Bladder microvascular endothelial cell (primary cell): ENCODE measurements around the gene SLC2A11. TPM values are rescaled to one million over a fixed set of nuclear protein-coding genes. Genes with fewer than 3 reads are reported as not detected.

Source experiments
- total RNA-seq: library from RNA; depleted of rRNA; stranded (reverse); fragments of >200 nt; gene quantifications from 2 replicates; pipeline ENCODE4 v1.2.3, GENCODE V29; 2014

The SLC2A11 gene, protein sequence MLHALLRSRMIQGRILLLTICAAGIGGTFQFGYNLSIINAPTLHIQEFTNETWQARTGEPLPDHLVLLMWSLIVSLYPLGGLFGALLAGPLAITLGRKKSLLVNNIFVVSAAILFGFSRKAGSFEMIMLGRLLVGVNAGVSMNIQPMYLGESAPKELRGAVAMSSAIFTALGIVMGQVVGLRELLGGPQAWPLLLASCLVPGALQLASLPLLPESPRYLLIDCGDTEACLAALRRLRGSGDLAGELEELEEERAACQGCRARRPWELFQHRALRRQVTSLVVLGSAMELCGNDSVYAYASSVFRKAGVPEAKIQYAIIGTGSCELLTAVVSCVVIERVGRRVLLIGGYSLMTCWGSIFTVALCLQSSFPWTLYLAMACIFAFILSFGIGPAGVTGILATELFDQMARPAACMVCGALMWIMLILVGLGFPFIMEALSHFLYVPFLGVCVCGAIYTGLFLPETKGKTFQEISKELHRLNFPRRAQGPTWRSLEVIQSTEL
- total RNA-seq: 2.8 and 7.9 TPM in 2 replicates

DNA sequence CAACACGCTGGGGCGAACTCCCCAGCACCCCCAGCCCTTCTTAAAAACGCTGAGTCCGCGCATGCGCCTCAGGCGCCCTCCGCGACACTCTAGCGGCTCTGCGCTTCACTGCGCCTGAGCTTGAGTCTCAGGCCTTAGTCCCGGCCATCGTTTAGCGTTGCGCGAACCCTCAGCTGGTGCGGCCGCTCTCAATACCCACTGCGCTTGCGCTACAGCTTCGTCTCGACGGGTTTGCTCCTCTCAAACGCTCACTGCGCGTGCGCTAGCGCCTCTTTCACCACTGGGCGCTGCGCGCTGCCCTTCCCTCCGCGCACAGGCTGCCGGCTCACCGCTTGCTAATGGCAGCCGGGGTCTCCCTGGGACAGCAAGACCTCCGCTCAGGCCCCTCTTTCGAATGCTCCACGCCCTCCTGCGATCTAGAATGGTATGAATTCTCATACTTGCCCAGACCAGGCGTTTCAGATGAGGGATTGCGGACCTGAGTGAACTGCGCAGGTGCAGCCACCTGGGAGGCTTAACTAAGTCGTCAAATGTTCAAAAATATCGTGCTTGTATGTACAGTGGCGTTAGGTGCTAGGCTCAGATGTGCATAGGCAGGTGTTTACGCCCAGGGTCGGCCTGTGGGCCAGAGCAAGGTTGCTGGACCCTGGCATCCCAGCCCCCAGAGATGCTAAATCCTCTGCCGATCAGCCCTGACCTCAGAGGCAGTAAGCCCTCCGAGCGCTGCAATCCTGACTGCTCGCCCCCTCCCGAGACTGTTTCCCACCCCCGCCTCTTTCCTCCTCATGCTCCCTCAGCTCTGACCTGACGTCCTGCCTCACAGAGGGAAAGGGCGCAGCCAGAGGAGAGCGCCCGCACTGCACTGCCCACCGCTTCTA, at the start of gene SLC2A11:
Gene SLC2A11, plus strand, starts transcription at position 270 of the 878 bp plus-strand sequence. Its CDS starts 125 bp downstream, at position 395.

DNA sequence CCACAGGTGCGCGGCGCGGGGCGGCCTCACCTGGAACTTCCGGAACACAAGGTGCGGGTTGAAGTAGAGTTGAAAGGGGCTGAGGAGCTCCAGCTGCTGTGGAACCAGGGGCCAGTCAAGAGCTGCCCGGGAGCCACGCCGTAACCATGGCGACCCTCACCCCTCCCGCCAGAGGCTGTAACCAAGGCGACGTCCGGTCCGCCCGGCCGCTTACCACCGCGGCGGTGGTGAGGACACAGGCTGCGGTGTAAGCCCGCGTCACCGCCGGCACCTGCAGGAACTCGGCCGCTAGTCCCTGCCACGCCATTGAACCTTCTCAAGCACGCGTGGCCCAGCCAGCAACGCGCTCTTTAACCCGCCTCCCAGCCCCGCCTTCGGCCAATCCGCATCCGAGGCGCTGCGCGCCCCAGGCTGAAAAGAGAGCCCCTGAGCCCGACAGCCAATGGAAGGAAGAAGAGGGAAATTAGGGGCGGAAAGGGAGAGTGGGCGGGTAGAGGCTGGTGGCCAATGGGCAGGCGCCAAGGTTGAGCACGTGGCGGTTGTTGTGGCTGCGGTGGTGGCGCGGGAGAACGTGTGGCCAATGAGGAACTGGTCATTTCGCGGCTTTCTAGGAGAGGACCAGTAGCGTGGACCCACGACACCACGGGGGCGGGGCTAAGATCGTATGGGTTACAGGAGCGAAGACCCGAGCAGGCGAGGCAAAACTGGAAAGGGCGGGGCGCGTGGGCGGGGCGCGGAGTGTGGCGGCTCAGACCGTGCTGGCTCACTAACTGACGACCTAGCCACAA, 18.8 kb upstream of the SLC2A11 start, which contains the start of gene DERL3:
Gene DERL3, minus strand, starts transcription at position 326 of the 788 bp plus-strand sequence. Its CDS starts 19 bp downstream, at position 307.

DNA sequence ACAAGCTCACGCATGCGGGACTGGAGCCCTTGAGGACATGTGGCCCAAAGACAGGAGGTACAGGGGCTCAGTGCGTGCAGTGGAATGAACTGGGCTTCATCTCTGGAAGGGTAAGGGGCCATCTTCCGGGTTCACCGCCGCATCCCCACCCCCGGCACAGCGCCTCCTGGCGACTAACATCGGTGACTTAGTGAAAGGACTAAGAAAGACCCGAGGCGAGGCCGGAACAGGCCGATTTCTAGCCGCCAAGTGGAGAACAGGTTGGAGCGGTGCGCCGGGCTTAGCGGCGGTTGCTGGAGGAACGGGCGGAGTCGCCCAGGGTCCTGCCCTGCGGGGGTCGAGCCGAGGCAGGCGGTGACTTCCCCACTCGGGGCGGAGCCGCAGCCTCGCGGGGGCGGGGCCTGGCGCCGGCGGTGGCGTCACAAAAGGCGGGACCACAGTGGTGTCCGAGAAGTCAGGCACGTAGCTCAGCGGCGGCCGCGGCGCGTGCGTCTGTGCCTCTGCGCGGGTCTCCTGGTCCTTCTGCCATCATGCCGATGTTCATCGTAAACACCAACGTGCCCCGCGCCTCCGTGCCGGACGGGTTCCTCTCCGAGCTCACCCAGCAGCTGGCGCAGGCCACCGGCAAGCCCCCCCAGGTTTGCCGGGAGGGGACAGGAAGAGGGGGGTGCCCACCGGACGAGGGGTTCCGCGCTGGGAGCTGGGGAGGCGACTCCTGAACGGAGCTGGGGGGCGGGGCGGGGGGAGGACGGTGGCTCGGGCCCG, 36.5 kb downstream of the SLC2A11 start, which contains the start of gene MIF:
Gene MIF, plus strand, starts transcription at position 439 of the 765 bp plus-strand sequence. Its CDS starts 92 bp downstream, at position 531.

Other genes starting within 250 kb of the SLC2A11 start
- gene DRICH1, start 225.6 kb upstream of the SLC2A11 start, total RNA-seq: 0.06 TPM in 1 of 2 replicates, not detected in the other
- gene RGL4, start 166.9 kb upstream of the SLC2A11 start, total RNA-seq: not detected in 2 replicates
- gene ZNF70, start 106.8 kb upstream of the SLC2A11 start, total RNA-seq: 1.1 and 3.1 TPM in 2 replicates
- not detected in 2 replicates for gene VPREB3, start 103.5 kb upstream of the SLC2A11 start, total RNA-seq
- 0.13 and 0.81 TPM in 2 replicates for gene C22orf15, start 94.9 kb upstream of the SLC2A11 start, total RNA-seq
- gene CHCHD10, start 89.9 kb upstream of the SLC2A11 start, total RNA-seq: 2.8 and 5.4 TPM in 2 replicates
- 1.9 and 8.6 TPM in 2 replicates for gene MMP11, start 85.0 kb upstream of the SLC2A11 start, total RNA-seq
- 17.0 and 26.8 TPM in 2 replicates for gene SMARCB1, start 70.9 kb upstream of the SLC2A11 start, total RNA-seq
- gene DERL3, start 18.9 kb upstream of the SLC2A11 start, total RNA-seq: 0.38 and 0.49 TPM in 2 replicates
- 164 and 291 TPM in 2 replicates for gene MIF, start 36.5 kb downstream of the SLC2A11 start, total RNA-seq
- gene GSTT2B, start 103.3 kb downstream of the SLC2A11 start, total RNA-seq: 1.3 and 7.0 TPM in 2 replicates
- gene DDTL, start 109.0 kb downstream of the SLC2A11 start, total RNA-seq: 0.25 and 1.1 TPM in 2 replicates
- gene DDT, start 116.6 kb downstream of the SLC2A11 start, total RNA-seq: 65.6 and 81.6 TPM in 2 replicates
- gene GSTT2, start 122.3 kb downstream of the SLC2A11 start, total RNA-seq: not detected in 2 replicates
- not detected in 2 replicates for gene GSTT4, start 147.6 kb downstream of the SLC2A11 start, total RNA-seq
- 28.5 and 57.3 TPM in 2 replicates for gene CABIN1, start 153.4 kb downstream of the SLC2A11 start, total RNA-seq